HG02981 (cell line): Measurements from ENCODE around the gene DCC.

Experiments
- ATAC-seq: cut with Tn5 transposase; IDR thresholded peaks from one replicate; pipeline ENCODE4 v1.9.1; 2021; ENCODE audit warnings: mild to moderate bottlenecking, moderate library complexity; ENCODE audit not compliant: unreplicated experiment

Gene DCC

GRCh38 chr18:52766002-52766545 lies 426.1 kb downstream of the DCC start:
- ATAC-seq = no peak

DNA sequence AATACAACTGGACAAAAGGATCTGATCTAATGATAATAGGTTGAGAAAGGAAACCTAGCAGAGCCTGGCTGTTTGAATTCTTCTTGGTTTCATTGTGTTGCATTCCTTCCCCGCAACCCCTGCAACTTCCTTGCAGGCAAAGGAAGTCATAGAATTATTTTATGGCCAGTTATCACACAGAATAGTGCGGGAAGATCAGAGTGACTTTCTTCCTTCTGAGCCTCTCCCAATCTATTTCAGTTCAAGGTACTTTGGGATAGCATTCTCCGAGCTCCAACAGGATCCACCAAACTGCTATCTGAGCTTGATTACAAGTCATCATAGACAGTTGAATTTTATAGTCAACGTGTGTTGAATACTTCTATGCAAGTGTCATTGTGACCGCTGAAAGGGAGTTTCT lies 441.1 kb downstream of the DCC start:
- ATAC-seq = no peak

GRCh38 chr18:52791321-52791720 lies 451.3 kb downstream of the DCC start:
- ATAC-seq = no peak

DNA sequence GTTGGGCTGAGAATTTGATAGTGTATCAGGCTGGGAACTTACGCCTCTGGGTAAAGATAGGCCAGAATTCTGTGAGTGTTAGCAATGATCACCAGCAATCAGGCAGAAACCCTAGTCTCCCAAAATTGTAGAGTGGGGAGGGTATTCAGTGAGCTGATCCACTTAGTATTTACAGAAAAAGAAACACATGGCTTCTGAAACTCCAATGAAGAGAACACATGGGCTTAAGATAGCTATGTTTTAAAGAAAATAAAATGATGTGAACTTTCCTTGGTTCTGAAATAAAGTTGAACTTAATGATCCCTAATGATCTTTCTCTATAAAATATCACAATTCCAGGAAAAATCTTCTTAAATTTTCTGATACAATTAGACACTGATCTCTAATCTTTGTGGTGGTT lies 472.8 kb downstream of the DCC start:
- ATAC-seq = no peak

- ATAC-seq = no peak
These were observed 473.8 kb downstream of the DCC start for GRCh38 chr18:52813635-52814416.

DNA sequence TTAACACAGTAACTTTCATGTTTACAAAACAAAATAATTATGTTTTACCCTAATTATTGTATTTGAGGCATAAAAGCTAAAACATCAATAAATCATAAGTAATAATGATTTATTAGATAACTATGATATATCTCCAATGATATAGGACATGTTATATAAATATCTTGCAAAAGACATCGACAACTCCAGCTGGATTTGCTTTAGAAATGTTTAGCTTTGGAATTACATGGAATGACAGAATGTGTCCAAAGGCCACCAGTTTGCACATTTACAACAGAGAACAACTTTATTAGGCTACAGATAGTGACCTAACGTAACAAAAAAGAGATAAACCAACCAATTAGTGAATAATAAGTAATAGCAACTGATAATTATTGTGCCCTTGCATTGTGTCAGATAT lies 475.7 kb downstream of the DCC start:
- ATAC-seq = no peak

GRCh38 chr18:52816121-52816520 lies 476.1 kb downstream of the DCC start:
- ATAC-seq = no peak

- no peak for ATAC-seq
These were observed 482.2 kb downstream of the DCC start for GRCh38 chr18:52822160-52822559.

DNA sequence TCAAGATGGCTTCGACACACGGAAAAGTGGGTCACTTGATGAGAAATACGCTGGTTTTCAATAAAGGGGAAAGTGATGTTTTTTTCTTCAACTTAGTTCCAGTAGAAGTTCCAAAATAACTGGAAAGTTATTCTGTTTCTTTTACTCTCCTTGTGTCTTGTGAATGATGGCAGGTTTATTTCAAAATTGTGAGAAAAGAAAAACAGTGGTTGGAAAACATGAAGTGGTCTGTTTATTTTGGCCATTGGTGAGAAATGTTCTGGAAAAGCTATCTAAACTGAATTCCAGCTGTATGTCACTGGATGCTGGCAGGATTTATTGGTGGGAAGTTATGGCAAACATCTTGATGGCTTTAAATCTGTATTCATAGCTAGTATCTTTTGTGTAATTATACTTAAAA lies 484.1 kb downstream of the DCC start:
- no peak for ATAC-seq

GRCh38 chr18:52826994-52827393 lies 487.0 kb downstream of the DCC start:
- no peak for ATAC-seq

- no peak for ATAC-seq
These were observed 489.3 kb downstream of the DCC start for GRCh38 chr18:52829320-52829719.

- ATAC-seq = no peak
These were observed 489.9 kb downstream of the DCC start for GRCh38 chr18:52829876-52830405.

DNA sequence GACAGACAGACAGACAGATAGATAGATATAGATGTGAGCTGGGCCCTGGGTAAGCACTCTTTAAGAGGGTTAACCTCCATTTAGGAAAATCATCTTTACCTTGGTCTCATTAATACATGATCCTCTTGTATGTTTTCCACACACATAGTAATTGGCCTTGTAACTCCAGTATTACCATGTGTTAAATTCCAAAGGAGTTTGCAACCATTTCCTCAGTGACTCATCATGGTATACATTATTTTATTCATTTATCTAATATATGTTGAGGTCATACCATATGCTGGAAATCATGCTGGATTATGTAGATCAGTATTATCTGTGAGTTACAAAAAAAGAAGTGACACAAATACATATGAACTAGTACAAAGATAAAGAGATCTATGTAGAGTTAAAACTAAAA lies 504.3 kb downstream of the DCC start:
- no peak for ATAC-seq

DNA sequence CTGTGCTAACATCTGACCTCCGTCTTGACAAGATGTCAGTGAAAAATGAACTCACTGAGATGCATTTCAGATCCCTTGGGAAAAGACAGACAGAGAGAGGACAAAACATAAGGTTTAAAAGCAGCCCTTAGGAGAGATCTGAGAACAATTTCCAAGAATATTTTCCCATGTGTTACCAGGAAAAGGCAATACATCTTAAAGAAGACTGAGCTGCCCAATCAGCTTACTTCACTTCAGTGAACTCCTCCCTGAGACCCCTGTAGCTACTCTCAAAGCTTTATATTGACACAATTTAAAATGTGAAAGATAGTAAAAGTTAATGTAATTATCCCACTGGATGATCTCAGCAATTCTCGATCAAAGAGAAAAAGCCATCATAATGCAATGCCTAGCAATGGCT lies 505.0 kb downstream of the DCC start:
- ATAC-seq = no peak

DNA sequence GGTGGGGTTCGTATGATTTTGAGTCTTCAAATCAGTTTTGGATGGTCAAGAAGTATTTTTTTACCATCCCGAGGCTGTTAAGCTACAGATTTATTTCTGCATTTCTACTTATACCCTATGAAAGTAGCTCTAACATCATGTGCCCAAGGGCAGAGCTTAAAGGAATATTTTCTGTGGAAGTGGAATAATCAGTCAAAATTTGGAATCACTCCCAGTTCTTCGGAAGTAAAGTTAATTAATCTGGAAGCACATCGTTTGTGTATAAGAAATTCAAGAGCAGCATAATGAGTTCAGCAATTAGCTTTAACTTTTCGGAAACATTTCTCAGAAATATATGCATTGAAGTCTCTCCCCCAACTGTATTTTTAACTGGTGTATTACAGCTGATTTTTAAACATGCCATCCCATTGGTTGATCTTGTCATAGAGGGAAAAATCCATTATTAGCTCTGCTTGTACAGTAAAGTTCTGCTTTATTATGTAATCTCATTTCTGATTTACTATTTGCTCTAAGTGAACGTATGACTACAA lies 510.1 kb downstream of the DCC start:
- ATAC-seq = no peak

DNA sequence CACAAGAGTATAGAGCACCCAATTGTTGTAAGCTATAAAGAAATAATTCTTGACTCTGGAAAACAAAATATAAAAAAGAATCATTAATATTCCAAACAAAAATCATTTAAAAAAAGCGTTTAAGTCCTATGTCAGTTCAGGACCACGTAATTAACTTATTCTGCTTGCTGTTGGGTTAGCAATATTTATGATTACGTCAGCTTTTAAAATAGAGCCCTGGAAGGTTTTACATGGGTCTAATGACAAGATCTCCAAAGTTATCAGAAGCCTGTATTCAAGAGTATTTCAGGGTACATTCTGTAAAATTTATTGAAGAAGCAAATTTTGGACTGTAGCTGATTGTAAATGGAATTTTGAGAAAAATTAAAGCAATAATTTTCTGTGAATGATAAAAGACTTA lies 521.6 kb downstream of the DCC start:
- ATAC-seq = no peak

DNA sequence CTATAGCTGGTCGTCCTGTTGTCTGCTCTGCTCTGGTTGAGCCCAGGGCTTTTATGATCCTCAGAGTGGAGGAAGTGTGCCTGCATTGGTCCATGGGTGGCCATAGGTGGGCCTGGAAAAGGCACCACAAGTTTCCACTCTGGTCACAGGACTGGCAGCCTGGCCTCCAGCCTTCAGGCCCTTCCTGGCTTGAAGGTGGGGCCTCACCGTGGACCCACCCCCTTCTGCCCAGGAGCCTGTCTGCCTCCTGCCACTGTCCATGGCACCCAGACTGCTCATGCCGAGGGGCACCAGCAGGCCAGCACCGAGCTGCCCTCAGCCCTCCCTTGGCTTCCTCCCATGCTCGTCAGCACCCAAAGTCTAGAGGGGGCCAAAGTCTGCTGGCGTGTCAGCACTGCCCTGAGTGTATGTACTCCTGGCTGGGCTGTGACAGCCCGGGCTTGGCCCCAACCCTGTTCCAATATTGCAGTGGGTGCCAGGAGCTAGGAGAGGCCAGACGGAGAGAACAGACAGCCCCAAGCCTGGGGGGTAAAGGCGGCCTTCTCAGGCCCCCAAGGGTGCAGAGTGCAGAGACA lies 529.4 kb downstream of the DCC start:
- no peak for ATAC-seq

- ATAC-seq = no peak
These were observed 530.2 kb downstream of the DCC start for GRCh38 chr18:52869942-52870907.

DNA sequence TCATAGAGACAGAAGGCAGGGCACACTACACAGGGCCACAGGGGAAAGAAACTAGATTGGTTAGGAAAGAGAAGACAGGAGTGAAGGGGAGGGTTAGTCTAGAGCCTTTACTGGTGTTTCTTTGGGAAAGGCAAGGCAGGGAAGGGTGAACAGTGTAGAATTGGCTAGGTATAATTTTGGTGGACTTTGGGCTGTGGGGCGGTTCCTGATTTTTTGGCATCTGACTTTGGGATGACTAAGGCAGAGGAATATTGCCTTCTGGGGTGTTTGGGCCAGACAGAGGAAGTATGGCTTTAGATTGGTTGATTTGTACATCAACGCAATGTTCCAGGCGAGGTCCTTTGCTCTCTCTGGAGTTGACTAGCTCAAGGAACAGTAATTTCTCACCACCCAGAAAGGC lies 534.8 kb downstream of the DCC start:
- ATAC-seq = no peak

GRCh38 chr18:52875725-52876124 lies 535.7 kb downstream of the DCC start:
- ATAC-seq = no peak

DNA sequence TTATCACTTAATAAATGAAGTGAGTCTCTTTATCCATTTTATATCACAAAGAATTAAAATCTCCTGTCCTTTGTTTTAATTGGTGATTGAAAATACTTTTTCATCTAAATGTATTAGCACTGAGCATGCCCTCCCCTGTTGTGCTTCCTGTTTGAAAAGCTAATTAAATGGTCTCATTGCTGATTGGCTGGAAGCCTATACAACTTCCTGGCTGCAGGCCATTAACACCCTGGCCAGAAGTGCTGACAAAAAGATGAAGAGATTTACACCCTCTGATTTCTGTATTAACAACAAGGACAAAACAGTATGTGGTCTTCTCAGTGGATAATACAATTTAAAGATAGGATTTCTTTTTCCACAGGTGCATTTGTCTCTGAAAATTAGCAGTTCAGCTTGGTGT lies 548.0 kb downstream of the DCC start:
- no peak for ATAC-seq
